ENCODE measurements around the gene SNUPN.
"Not testable (repeated sequence)": the region's sequence is repeated elsewhere in the genome, so short reads cannot be mapped to it uniquely, and the experiment has no call there.

Gene SNUPN

GRCh38 chr15:75653347-75653913, 27.9 kb upstream of the SNUPN start:
- no peak for DNase-seq

DNA sequence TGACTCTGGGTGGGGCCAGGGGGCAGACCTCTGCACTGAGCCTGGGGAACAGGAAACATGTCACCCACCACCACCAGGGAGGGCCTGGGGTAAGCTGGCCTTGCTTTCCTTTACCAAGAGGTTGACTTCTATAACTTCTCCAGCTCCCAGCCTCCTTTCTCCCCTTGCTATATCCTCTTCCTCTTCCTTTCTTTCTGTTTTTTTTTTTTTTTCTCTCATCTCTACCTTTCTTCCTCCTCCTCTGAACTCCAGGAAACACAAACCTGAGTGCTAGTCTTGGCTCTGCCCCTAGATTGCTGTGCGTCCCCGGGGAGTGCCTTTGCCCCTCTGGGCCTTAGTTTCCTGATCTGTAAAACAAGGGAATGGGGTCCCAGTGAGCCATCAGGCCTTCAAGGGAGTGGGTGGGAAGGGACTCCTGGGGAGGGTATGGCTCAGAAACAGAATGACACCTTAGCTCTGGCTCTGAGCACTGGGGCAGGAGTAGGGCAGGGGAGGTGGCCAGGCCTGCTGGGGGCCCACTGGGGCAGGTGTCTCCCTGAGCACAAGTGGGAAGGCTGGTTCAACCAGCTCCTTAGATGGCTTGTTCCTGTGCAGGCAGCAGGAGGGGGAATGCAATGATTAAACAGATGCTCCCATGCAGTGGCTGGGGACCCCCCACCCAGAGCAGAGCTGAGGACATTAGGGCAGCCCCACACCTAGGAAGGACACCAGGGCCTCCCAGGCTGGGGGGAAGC, 26.5 kb upstream of the SNUPN start:
- no peak for DNase-seq

- DNase-seq = no peak
Measured at GRCh38 chr15:75650908-75651809, 25.6 kb upstream of the SNUPN start.

GRCh38 chr15:75649848-75650247, 24.3 kb upstream of the SNUPN start:
- DNase-seq = no peak

- DNase-seq = no peak
Measured at GRCh38 chr15:75649045-75649761, 23.7 kb upstream of the SNUPN start.

DNA sequence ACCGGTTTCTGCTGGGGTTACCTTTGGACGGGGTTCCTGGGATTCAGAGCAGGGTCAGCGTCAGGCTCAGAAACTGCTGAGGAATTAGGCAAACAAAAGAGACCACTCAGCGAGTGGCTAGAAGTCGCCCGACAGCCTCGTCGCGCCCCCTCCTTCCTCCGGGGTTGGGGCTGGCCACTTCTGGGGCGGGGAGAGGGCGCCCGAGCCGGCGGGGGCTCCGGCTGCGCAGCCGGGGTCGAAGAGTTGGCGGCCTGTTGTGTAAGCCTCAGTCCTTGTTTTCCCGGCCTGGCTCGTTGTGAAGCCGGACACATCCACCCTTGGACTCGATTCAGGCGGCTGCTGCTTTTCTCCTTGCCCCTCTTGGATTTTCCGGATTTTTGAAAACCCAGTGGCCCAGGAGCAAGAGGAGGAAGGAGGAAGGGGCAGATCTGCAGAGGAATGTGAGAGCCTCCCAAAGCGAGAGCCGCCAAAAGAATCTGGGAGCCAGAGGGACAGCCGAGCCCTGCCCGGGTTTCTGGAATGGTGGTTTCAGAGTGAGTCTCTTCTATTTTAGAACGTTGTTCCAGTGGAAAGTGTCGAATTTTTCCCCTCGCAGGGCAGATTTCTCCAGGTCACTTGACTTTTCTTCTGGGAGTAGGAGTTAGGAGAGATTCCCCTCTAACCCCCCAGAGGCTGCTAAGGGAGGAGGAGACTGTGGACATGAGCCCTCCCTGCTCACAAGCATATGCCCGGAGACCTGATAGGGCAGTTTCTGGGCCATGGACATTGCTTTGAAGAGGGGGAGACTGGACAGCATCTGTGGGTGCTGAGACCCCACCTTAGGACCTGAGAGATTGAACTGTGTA, 22.9 kb upstream of the SNUPN start:
- no peak for DNase-seq

GRCh38 chr15:75647370-75648155, 22.0 kb upstream of the SNUPN start, which contains the start of gene SNX33:
Gene SNX33 (plus strand): TSS chr15:75647912. CDS start chr15:75649103, 1,191 bp downstream.
- DNase-seq = peak; percentile 56

- no peak for DNase-seq
Measured at GRCh38 chr15:75646944-75647364, 21.4 kb upstream of the SNUPN start.

- no peak for DNase-seq
Measured at GRCh38 chr15:75646112-75646943, 20.8 kb upstream of the SNUPN start.

DNA sequence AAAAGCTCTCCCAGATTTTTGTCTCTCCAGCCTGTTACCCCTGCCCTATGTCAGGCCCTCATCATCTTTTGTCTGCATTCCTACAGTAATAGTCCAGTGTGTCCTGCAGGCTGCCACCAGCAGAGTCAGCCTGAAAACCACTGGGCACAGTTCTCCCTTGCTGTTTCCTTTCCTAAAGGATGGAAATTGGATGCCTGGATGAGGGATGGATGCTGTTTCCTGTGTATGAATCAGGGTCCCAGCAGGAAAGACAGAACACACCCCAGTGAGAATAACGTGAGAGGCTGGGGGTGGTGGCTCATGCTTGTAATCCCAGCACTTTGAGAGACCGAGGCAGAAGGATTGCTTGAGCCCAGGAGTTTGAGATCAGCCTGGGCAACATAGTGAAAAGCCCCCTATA, 18.9 kb upstream of the SNUPN start:
- DNase-seq = no peak

GRCh38 chr15:75641603-75642002, 16.1 kb upstream of the SNUPN start:
- no peak for DNase-seq

DNA sequence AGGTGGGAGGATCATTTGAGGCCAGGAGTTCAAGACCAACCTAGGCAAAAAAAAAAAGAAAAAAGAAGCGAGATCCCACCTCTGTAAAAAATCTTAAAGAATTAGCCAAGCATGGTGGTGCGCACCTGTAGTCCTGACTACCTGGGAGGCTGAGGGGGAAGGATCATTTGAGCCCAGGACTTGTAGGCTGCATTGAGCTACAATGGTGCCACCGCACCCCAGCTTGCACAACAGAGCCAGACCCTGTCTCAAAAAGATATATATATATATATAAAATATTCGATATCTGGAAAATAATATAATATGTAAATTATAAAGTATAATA, 15.6 kb upstream of the SNUPN start:
- no peak for DNase-seq

- peak; percentile 58 for DNase-seq
Measured at GRCh38 chr15:75640483-75641178, 15.1 kb upstream of the SNUPN start.

- peak; percentile 95 for DNase-seq
Measured at GRCh38 chr15:75639709-75640482, 14.4 kb upstream of the SNUPN start, which contains the start of gene IMP3. Gene IMP3 (minus strand): TSS chr15:75640224. CDS start chr15:75640168, 56 bp downstream.

- peak; percentile 23 for DNase-seq
Measured at GRCh38 chr15:75639191-75639708, 13.7 kb upstream of the SNUPN start.

DNA sequence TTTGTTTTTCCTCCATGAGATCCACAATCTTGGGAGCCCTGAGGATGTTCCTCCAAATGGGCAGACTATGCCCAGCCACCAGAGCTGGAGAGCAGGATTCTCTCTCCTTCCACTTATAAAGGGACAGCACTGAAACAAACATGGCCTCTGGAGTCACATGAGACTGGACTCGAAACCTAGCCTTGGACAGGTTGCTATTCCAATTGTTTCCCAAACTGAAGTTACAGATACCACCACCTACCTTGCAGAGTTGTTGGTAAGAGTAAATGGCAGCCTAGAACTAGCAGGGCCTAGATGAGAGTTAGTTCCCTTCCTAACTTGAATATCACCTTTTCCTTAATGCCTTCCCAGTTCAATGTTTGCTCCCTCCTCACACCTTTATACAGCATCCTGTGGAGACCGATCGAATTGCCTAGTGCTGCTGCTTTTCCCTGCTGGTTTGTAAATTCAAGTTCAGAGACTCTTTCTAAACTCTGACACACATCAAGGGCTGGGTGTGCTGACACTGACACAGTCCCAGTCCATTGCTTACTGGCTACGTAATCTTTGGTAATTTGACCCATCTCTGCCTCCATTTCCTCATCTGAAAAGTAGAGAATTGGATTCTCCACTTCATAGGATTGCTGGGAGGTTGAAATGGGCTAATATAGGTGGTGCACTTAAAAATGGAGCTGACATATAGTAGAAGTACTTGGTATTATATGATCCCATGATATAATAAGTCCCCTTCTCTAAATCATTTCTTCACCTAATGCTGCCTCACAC, 11.9 kb upstream of the SNUPN start:
- DNase-seq = no peak

DNA sequence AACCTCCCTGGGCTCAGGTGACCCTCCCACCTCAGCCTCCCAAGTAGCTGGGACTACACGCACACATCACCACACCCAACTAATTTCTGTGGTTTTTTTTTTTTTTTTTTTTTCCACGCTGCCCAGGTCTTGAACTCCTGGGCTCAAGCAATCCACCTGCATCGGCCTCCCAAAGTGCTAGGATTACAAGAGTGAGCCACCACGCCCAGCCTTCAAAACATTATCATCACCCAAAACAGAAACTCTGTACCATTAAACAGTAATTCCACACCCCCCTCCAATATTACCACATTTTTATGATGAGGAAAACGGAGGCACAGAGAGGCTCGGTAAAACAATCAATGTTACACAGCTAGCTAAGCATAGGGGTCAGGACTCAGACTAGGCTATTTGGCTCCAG, 10.5 kb upstream of the SNUPN start:
- no peak for DNase-seq

- not testable (repeated sequence) for DNase-seq
Measured at GRCh38 chr15:75633922-75634321, 8.4 kb upstream of the SNUPN start.
